HepG2 (cell line): Measurements from ENCODE around the gene STARD13. TPM values are rescaled to one million over a fixed set of nuclear protein-coding genes. Genes with fewer than 3 reads are reported as not detected.

ENCODE experiments used
- DPF2 ChIP-seq: sonication (generic); formaldehyde crosslinking; IDR thresholded peaks from 2 replicates; pipeline ENCODE4 v1.4.0; 2020; ENCODE audit warnings: mild to moderate bottlenecking, low read depth, missing genetic modification reagents, borderline replicate concordance
- HDAC2 ChIP-seq: sonication (generic); formaldehyde crosslinking; IDR thresholded peaks from 2 replicates; pipeline ENCODE4 v1.4.0; 2020; ENCODE audit warnings: missing genetic modification reagents
- HOXA9 ChIP-seq: sonication (generic); formaldehyde crosslinking; IDR thresholded peaks from 2 replicates; pipeline ENCODE4 v1.8.1; 2022; ENCODE audit warnings: missing genetic modification reagents, mild to moderate bottlenecking, moderate library complexity, borderline replicate concordance
- PRPF4 ChIP-seq: fragments of 200-400 bp; formaldehyde crosslinking; IDR thresholded peaks from 2 replicates; pipeline ENCODE4 v1.6.1; 2016; ENCODE audit warnings: low read length, low read depth; ENCODE audit not compliant: poor library complexity, severe bottlenecking
- RBAK ChIP-seq: sonication (generic); formaldehyde crosslinking; IDR thresholded peaks from 2 replicates; pipeline ENCODE4 v1.5.1; 2020; ENCODE audit warnings: mild to moderate bottlenecking, missing genetic modification reagents
- RFXANK ChIP-seq: IDR thresholded peaks from 2 replicates; pipeline ENCODE4 v1.6.1; 2016
- ZBTB20 ChIP-seq: sonication (generic); formaldehyde crosslinking; IDR thresholded peaks from 2 replicates; pipeline ENCODE4 v1.8.1; 2023; ENCODE audit warnings: missing genetic modification reagents, low read depth, mild to moderate bottlenecking, borderline replicate concordance
- ZNF282 ChIP-seq: fragments of 450-650 bp; IDR thresholded peaks from 2 replicates; pipeline ENCODE4 v1.6.1; 2018; ENCODE audit not compliant: partially characterized antibody
- ZNF292 ChIP-seq: sonication (generic); formaldehyde crosslinking; IDR thresholded peaks from 2 replicates; pipeline ENCODE4 v1.8.1; 2022; ENCODE audit warnings: mild to moderate bottlenecking, low read depth, missing genetic modification reagents, borderline replicate concordance
- ZNF33B ChIP-seq: sonication (generic); formaldehyde crosslinking; IDR thresholded peaks from 2 replicates; pipeline ENCODE4 v1.5.1; 2020; ENCODE audit warnings: mild to moderate bottlenecking, missing genetic modification reagents
- ZNF572 ChIP-seq: sonication (generic); formaldehyde crosslinking; IDR thresholded peaks from 2 replicates; pipeline ENCODE4 v1.5.1; 2020; ENCODE audit warnings: mild to moderate bottlenecking, missing genetic modification reagents
- ZNF724P ChIP-seq: sonication (generic); formaldehyde crosslinking; IDR thresholded peaks from 2 replicates; pipeline ENCODE4 v1.8.0; 2022; ENCODE audit warnings: missing genetic modification reagents, borderline replicate concordance
- ZNF780A ChIP-seq: sonication (generic); formaldehyde crosslinking; IDR thresholded peaks from 2 replicates; pipeline ENCODE4 v1.8.0; 2022; ENCODE audit warnings: mild to moderate bottlenecking, missing genetic modification reagents, moderate library complexity
- ZSCAN25 ChIP-seq: sonication (generic); formaldehyde crosslinking; IDR thresholded peaks from 2 replicates; pipeline ENCODE4 v1.8.0; 2022; ENCODE audit warnings: mild to moderate bottlenecking, missing genetic modification reagents
- polyA plus RNA-seq, 8 experiments: library from polyadenylated mRNA; depleted of rRNA in 3 of 8; stranded (reverse) in 7 of 8; unstranded in 1 of 8; fragments of >200 nt; fragmentation: Illumina TruSeq in 4 of 8; extraction: Trizol in 4 of 8; gene quantifications; 2 replicates each; pipeline versions ENCODE4 v1.2.1 to v1.2.3, GENCODE V29; 2011 to 2016; ENCODE audit warnings: low read depth in 4 of 8, missing spikeins in 1 of 8, mixed read lengths in 1 of 8; ENCODE audit not compliant: insufficient read depth in 1 of 8
- total RNA-seq, 5 experiments: library from RNA; depleted of rRNA; stranded (reverse); fragments of >200 nt; fragmentation: Illumina TruSeq; extraction: Trizol; gene quantifications; 2 replicates each; pipeline ENCODE4 v1.2.3, GENCODE V29; 2016; ENCODE audit warnings: low read depth in 1 of 5
- TF ChIP-seq, protein P1 (sequence below): sonication (generic); formaldehyde crosslinking; IDR thresholded peaks from 2 replicates; pipeline ENCODE4 v1.9.0; 2021; ENCODE audit warnings: missing genetic modification reagents, mild to moderate bottlenecking, borderline replicate concordance
- TF ChIP-seq, protein P2 (sequence below): sonication (generic); formaldehyde crosslinking; IDR thresholded peaks from 2 replicates; pipeline ENCODE4 v1.8.1; 2023; ENCODE audit warnings: missing genetic modification reagents, inconsistent platforms, borderline replicate concordance
- TF ChIP-seq, protein P3 (sequence below): sonication (generic); formaldehyde crosslinking; IDR thresholded peaks from 2 replicates; pipeline ENCODE4 v1.4.0; 2020; ENCODE audit warnings: missing genetic modification reagents
- TF ChIP-seq, protein P4 (sequence below): sonication (generic); formaldehyde crosslinking; IDR thresholded peaks from 2 replicates; pipeline ENCODE4 v1.5.1; 2020; ENCODE audit warnings: missing genetic modification reagents, mild to moderate bottlenecking, borderline replicate concordance
- TF ChIP-seq, protein P5 (sequence below): sonication (generic); formaldehyde crosslinking; IDR thresholded peaks from 2 replicates; pipeline ENCODE4 v1.8.1; 2022; ENCODE audit warnings: mild to moderate bottlenecking, missing genetic modification reagents

Gene STARD13
- total and polyA plus RNA-seq, 2 of the 13 experiments (the other 11 are each of a cell fraction or from before 2014, with no cell fraction given), result 12.8 to 14.3 TPM

DNA sequence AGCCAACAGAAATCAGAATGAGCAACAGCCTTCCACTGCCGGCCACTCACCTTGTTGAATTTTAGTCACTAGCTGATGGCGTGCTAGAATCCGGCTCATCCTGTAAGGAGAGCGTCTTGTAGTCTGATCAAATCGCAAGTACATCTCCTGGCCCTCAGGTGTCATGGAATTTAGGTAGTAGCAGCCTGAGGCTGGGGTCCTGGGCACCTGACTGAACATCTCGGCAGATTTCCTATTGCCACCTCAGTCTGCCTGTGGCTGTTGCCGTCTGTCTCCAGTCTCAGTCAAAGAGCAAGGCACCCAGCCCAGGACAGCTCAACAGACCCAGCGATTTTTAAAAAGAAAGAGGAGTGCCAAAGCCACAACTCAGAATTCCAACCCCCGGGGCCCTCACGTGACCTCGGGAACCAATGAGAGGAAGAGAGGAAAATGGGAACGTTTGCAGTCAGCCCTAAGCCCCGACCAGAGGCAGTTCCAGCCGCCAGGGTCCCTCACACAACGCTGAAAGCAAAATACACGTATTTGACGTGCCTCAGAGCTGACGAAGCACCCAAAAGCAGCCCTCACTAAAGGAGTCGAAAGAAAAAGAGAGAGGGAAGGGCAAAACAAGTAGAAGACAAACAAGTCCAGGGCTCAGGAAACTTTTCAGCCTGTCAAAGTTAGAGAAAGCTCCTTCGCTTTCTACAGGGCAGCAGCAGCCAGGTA, at the start of gene STARD13 (continued):
- TF ChIP-seq, protein P1, sequence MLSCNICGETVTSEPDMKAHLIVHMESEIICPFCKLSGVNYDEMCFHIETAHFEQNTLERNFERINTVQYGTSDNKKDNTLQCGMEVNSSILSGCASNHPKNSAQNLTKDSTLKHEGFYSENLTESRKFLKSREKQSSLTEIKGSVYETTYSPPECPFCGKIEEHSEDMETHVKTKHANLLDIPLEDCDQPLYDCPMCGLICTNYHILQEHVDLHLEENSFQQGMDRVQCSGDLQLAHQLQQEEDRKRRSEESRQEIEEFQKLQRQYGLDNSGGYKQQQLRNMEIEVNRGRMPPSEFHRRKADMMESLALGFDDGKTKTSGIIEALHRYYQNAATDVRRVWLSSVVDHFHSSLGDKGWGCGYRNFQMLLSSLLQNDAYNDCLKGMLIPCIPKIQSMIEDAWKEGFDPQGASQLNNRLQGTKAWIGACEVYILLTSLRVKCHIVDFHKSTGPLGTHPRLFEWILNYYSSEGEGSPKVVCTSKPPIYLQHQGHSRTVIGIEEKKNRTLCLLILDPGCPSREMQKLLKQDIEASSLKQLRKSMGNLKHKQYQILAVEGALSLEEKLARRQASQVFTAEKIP (CRISPR knock-in tag), result no peak
- TF ChIP-seq ZNF282 (no peak), ZNF780A (no peak), ZNF724P (CRISPR knock-in tag) (no peak), DPF2 (CRISPR knock-in tag) (no peak), ZNF292 (0 out of 2 replicates have a peak, but pooled peaks have one; percentile 57), PRPF4 (no peak), RFXANK (no peak), ZNF572 (CRISPR knock-in tag) (no peak), ZNF33B (no peak), HOXA9 (CRISPR knock-in tag) (no peak), ZBTB20 (CRISPR knock-in tag) (0 out of 2 replicates have a peak, but pooled peaks have one; percentile 32), RBAK (CRISPR knock-in tag) (no peak), HDAC2 (CRISPR knock-in tag) (peak; percentile 45; the same call in 1 of the 2 replicates), ZSCAN25 (CRISPR knock-in tag) (no peak)
- TF ChIP-seq, protein P2, sequence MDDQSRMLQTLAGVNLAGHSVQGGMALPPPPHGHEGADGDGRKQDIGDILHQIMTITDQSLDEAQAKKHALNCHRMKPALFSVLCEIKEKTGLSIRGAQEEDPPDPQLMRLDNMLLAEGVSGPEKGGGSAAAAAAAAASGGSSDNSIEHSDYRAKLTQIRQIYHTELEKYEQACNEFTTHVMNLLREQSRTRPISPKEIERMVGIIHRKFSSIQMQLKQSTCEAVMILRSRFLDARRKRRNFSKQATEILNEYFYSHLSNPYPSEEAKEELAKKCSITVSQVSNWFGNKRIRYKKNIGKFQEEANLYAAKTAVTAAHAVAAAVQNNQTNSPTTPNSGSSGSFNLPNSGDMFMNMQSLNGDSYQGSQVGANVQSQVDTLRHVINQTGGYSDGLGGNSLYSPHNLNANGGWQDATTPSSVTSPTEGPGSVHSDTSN, result no peak
- TF ChIP-seq, protein P3, sequence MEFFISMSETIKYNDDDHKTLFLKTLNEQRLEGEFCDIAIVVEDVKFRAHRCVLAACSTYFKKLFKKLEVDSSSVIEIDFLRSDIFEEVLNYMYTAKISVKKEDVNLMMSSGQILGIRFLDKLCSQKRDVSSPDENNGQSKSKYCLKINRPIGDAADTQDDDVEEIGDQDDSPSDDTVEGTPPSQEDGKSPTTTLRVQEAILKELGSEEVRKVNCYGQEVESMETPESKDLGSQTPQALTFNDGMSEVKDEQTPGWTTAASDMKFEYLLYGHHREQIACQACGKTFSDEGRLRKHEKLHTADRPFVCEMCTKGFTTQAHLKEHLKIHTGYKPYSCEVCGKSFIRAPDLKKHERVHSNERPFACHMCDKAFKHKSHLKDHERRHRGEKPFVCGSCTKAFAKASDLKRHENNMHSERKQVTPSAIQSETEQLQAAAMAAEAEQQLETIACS (CRISPR knock-in tag), result no peak
- TF ChIP-seq, protein P4, sequence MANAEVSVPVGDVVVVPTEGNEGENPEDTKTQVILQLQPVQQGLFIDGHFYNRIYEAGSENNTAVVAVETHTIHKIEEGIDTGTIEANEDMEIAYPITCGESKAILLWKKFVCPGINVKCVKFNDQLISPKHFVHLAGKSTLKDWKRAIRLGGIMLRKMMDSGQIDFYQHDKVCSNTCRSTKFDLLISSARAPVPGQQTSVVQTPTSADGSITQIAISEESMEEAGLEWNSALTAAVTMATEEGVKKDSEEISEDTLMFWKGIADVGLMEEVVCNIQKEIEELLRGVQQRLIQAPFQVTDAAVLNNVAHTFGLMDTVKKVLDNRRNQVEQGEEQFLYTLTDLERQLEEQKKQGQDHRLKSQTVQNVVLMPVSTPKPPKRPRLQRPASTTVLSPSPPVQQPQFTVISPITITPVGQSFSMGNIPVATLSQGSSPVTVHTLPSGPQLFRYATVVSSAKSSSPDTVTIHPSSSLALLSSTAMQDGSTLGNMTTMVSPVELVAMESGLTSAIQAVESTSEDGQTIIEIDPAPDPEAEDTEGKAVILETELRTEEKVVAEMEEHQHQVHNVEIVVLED (CRISPR knock-in tag), result peak; percentile 35; the same call in 1 of the 2 replicates
- TF ChIP-seq, protein P5, sequence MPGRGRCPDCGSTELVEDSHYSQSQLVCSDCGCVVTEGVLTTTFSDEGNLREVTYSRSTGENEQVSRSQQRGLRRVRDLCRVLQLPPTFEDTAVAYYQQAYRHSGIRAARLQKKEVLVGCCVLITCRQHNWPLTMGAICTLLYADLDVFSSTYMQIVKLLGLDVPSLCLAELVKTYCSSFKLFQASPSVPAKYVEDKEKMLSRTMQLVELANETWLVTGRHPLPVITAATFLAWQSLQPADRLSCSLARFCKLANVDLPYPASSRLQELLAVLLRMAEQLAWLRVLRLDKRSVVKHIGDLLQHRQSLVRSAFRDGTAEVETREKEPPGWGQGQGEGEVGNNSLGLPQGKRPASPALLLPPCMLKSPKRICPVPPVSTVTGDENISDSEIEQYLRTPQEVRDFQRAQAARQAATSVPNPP (CRISPR knock-in tag), result no peak
